Smooth muscle cell of trachea (primary cell): Measurements from ENCODE around the gene HDAC3. TPM values are rescaled to one million over a fixed set of nuclear protein-coding genes. Genes with fewer than 3 reads are reported as not detected.

Source experiments
- total RNA-seq: library from RNA; depleted of rRNA; stranded (reverse); fragments of >200 nt; gene quantifications from 2 replicates; pipeline ENCODE4 v1.2.1, GENCODE V29; 2014

HDAC3 gene
- total RNA-seq, result 63.0 and 67.6 TPM in 2 replicates

GRCh38 chr5:141636413-141637122 lies at the start of gene HDAC3, which contains the start of gene RELL2:
Gene HDAC3, minus strand, starts transcription at chr5:141636849. Its CDS starts 59 bp downstream, at chr5:141636790.
Gene RELL2, plus strand, starts transcription at chr5:141636997. Its CDS starts 1,229 bp downstream, at chr5:141638226.

GRCh38 chr5:141681695-141682641 lies 45.3 kb upstream of the HDAC3 start, which contains the start of gene ARAP3:
Gene ARAP3, minus strand, starts transcription at chr5:141682230. Its CDS starts 1,744 bp downstream, at chr5:141680486.

GRCh38 chr5:141650851-141651727 lies 14.4 kb upstream of the HDAC3 start, which contains the start of gene FCHSD1:
Gene FCHSD1, minus strand, starts transcription at chr5:141651418. Its CDS starts 50 bp downstream, at chr5:141651368.

GRCh38 chr5:141618804-141619554 lies 17.7 kb downstream of the HDAC3 start, which contains the start of gene DIAPH1:
Gene DIAPH1, minus strand, starts transcription at chr5:141619000. Its CDS starts 86 bp downstream, at chr5:141618914.

Other genes with a start within 250 kb of the HDAC3 start
- gene PCDHGB4, start 249.2 kb downstream of the HDAC3 start, total RNA-seq, result 21.5 and 38.4 TPM in 2 replicates
- 3.9 and 5.6 TPM in 2 replicates for gene PCDHGA8, start 244.2 kb downstream of the HDAC3 start, total RNA-seq
- gene PCDHGB5, start 238.9 kb downstream of the HDAC3 start, total RNA-seq, result 27.9 and 40.4 TPM in 2 replicates
- gene PCDHGA9, start 234.1 kb downstream of the HDAC3 start, total RNA-seq, result 7.4 and 8.0 TPM in 2 replicates
- gene PCDHGB6, start 228.8 kb downstream of the HDAC3 start, total RNA-seq, result 5.1 and 6.5 TPM in 2 replicates
- gene PCDHGA10, start 223.9 kb downstream of the HDAC3 start, total RNA-seq, result 13.8 and 14.7 TPM in 2 replicates
- gene PCDHGB7, start 219.2 kb downstream of the HDAC3 start, total RNA-seq, result 15.7 and 16.4 TPM in 2 replicates
- 23.0 and 26.9 TPM in 2 replicates for gene PCDHGA11, start 215.8 kb downstream of the HDAC3 start, total RNA-seq
- gene PCDHGA12, start 206.3 kb downstream of the HDAC3 start, total RNA-seq, result 26.0 and 35.4 TPM in 2 replicates
- gene PCDHGC3, start 160.9 kb downstream of the HDAC3 start, total RNA-seq, result 94.1 and 137 TPM in 2 replicates
- 4.5 and 6.0 TPM in 2 replicates for gene PCDHGC4, start 151.8 kb downstream of the HDAC3 start, total RNA-seq
- gene PCDHGC5, start 147.8 kb downstream of the HDAC3 start, total RNA-seq, result 7.9 and 8.1 TPM in 2 replicates
- 22.0 and 46.4 TPM in 2 replicates for gene DIAPH1, start 17.8 kb downstream of the HDAC3 start, total RNA-seq
- gene RELL2, start 148 bp upstream of the HDAC3 start, total RNA-seq, result 2.2 and 2.3 TPM in 2 replicates
- 39.9 and 46.5 TPM in 2 replicates for gene FCHSD1, start 14.6 kb upstream of the HDAC3 start, total RNA-seq
- 4.5 and 6.8 TPM in 2 replicates for gene ARAP3, start 45.4 kb upstream of the HDAC3 start, total RNA-seq
- 0.33 and 0.58 TPM in 2 replicates for gene PCDH1, start 241.6 kb upstream of the HDAC3 start, total RNA-seq